Smooth muscle cell (in vitro differentiated cells): ENCODE data around the gene TMEM163. TPM values are rescaled to one million over a fixed set of nuclear protein-coding genes. Genes with fewer than 3 reads are reported as not detected.
"Not testable (repeated sequence)": the region's sequence is repeated elsewhere in the genome, so short reads cannot be mapped to it uniquely, and the experiment has no call there.

Experiments
- DNase-seq: peaks from one replicate; lab custom pipeline; 2025; ENCODE audit not compliant: unreplicated experiment; lab: John Stamatoyannopoulos, UW
- H2AFZ ChIP-seq: fragments of 200-600 bp; sonication (generic); 2 replicates; pipeline ENCODE4 v1.6.0; 2016; ENCODE audit warnings: antibody characterized with exemption, low read depth, mild to moderate bottlenecking
- H3F3A ChIP-seq: fragments of 200-600 bp; sonication (generic); 2 replicates; pipeline ENCODE4 v1.6.0; 2017; ENCODE audit warnings: antibody characterized with exemption, low read depth
- H3K27ac ChIP-seq: fragments of 200-600 bp; sonication (generic); 2 replicates; pipeline ENCODE4 v1.5.1; 2016; ENCODE audit warnings: low read depth, mild to moderate bottlenecking
- H3K27me3 ChIP-seq: fragments of 200-600 bp; sonication (generic); 2 replicates; pipeline ENCODE4 v1.6.1; 2016; ENCODE audit warnings: low read depth, mild to moderate bottlenecking
- H3K36me3 ChIP-seq: fragments of 200-600 bp; sonication (generic); 2 replicates; pipeline ENCODE4 v1.5.1; 2016; ENCODE audit warnings: low read depth
- H3K4me1 ChIP-seq: fragments of 200-600 bp; sonication (generic); 2 replicates; pipeline ENCODE4 v1.5.1; 2016; ENCODE audit warnings: low read depth
- H3K4me2 ChIP-seq: fragments of 200-600 bp; sonication (generic); 2 replicates; pipeline ENCODE4 v1.6.0; 2016; ENCODE audit warnings: mild to moderate bottlenecking
- H3K4me3 ChIP-seq: fragments of 200-600 bp; sonication (generic); 2 replicates; pipeline ENCODE4 v1.5.1; 2016; ENCODE audit warnings: mild to moderate bottlenecking
- H3K79me2 ChIP-seq: fragments of 200-600 bp; sonication (generic); 2 replicates; pipeline ENCODE4 v1.6.0; 2016; ENCODE audit warnings: low read depth, mild to moderate bottlenecking
- H3K9ac ChIP-seq: fragments of 200-600 bp; sonication (generic); 2 replicates; pipeline ENCODE4 v1.6.0; 2016; ENCODE audit warnings: low read depth
- H3K9me3 ChIP-seq: fragments of 200-600 bp; sonication (generic); replicated peaks from 2 replicates; pipeline ENCODE4 v1.5.1; 2016; ENCODE audit warnings: low read depth
- H4K20me1 ChIP-seq: fragments of 200-600 bp; sonication (generic); 2 replicates; pipeline ENCODE4 v1.6.0; 2016; ENCODE audit warnings: low read depth
- WGBS: methylation state at CpG from one replicate; pipeline ENCODE4 v1.1.7; 2016; ENCODE audit warnings: low lambda C conversion rate; 5-methylcytosine and 5-hydroxymethylcytosine counted together
- polyA plus RNA-seq: library from polyadenylated mRNA; unstranded; fragments of >200 nt; fragmentation: Nextera tagmentation; extraction: Ambion mirVana; gene quantifications from 2 replicates; pipeline ENCODE4 v1.2.1, GENCODE V29; 2016
- total RNA-seq: library from RNA; depleted of rRNA; stranded (reverse); fragments of >200 nt; gene quantifications from 2 replicates; pipeline ENCODE4 v1.2.3, GENCODE V29; 2014
- TF ChIP-seq, protein P1 (sequence below): fragments of 200-600 bp; sonication (generic); IDR thresholded peaks from 2 replicates; pipeline ENCODE4 v1.5.1; 2017; ENCODE audit warnings: borderline replicate concordance, mild to moderate bottlenecking, antibody characterized with exemption; ENCODE audit not compliant: insufficient read depth, poor library complexity, severe bottlenecking

The TMEM163 gene
- total and polyA plus RNA-seq, 2 experiments from 2014 or later = 0.31 TPM; not detected in 1

DNA sequence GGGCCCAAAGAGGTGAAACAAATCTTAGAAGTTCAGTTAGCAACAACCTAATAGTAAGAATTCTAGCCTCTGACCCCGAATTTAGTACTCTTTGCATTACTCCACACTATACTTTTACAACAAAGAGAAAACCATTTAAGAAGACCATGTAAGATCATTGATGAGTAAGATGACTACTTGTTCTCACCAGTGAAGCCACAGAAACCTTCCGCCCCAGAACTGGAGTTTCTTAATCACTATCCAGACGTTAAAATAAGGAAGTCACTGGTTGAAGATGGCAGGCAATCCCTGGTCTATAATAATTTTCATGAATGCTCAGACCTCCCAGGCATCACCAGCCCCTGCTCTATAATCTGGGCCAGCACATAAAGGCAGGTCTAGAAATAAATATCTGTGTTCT lies 95.0 kb downstream of the TMEM163 start:
- Histone ChIP-seq H3K9me3 (no peaks in the 10 kb centered on the region), H3F3A (no peaks in the 10 kb centered on the region), H3K27ac (no peak overlapping the region), H4K20me1 (no peaks in the 10 kb centered on the region), H3K27me3 (no peaks in the 10 kb centered on the region), H3K4me1 (no peaks in the 10 kb centered on the region), H3K9ac (no peak overlapping the region), H3K4me2 (no peak overlapping the region), H3K36me3 (no peaks in the 10 kb centered on the region), H3K4me3 (no peak overlapping the region), H3K79me2 (no peaks in the 10 kb centered on the region), H2AFZ (no peak overlapping the region)
- DNase-seq = no peak
- TF ChIP-seq, protein P1, sequence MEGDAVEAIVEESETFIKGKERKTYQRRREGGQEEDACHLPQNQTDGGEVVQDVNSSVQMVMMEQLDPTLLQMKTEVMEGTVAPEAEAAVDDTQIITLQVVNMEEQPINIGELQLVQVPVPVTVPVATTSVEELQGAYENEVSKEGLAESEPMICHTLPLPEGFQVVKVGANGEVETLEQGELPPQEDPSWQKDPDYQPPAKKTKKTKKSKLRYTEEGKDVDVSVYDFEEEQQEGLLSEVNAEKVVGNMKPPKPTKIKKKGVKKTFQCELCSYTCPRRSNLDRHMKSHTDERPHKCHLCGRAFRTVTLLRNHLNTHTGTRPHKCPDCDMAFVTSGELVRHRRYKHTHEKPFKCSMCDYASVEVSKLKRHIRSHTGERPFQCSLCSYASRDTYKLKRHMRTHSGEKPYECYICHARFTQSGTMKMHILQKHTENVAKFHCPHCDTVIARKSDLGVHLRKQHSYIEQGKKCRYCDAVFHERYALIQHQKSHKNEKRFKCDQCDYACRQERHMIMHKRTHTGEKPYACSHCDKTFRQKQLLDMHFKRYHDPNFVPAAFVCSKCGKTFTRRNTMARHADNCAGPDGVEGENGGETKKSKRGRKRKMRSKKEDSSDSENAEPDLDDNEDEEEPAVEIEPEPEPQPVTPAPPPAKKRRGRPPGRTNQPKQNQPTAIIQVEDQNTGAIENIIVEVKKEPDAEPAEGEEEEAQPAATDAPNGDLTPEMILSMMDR = no peak
- WGBS = 82% methylated on average over 3 of the region's 3 CpGs

GRCh38 chr2:134623046-134623445 lies 95.8 kb downstream of the TMEM163 start:
- TF ChIP-seq, protein P1 = no peak
- Histone ChIP-seq H3F3A (no peaks in the 10 kb centered on the region), H3K9me3 (no peaks in the 10 kb centered on the region), H3K4me1 (no peaks in the 10 kb centered on the region), H3K27me3 (no peaks in the 10 kb centered on the region), H3K4me3 (no peak overlapping the region), H3K9ac (no peak overlapping the region), H3K36me3 (no peaks in the 10 kb centered on the region), H3K27ac (no peak overlapping the region), H3K4me2 (no peak overlapping the region), H3K79me2 (no peaks in the 10 kb centered on the region), H2AFZ (no peak overlapping the region), H4K20me1 (no peaks in the 10 kb centered on the region)
- no peak for DNase-seq
- 87% methylated on average over 3 of the region's 3 CpGs for WGBS

DNA sequence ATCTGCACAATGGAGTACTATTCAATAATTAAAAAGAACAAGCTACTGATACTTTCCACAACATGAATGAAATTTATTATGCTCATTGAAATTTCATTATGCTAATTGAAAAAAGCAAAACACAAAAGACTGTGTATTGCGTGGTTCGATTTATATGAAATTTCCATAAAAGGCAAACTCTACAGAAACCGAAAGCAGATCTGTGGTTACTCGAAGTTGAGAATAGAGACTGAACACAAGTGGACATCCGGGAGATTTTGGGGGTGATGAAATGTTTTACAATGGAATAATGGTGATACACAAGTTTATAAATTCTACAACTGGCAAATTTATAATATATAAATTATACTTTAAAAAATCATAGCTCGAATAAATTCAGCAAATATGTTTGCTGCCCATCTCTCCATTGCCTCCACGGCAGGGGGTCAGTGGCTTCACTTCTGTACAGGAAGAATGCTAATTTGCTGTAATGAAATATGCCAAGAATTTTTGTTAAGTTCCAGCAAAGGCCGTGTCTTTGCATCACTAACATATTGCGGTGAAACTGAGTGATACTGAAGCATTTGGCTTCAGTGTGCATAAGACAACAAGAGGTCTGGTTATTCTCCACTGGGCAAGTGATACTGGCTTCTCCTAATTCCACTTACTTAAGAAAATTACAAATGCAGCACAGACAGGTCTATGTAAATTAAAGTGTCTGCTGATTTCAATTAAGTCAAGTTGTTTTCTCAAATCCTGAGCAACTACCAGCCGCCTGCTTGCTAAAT lies 96.7 kb downstream of the TMEM163 start:
- H3K79me2 ChIP-seq = no peaks in the 10 kb centered on the region
- no peak for DNase-seq
- no peak overlapping the region for H3K27ac ChIP-seq
- H3K9ac ChIP-seq = no peak overlapping the region
- no peaks in the 10 kb centered on the region for H3K4me1 ChIP-seq
- H3K27me3 ChIP-seq = no peaks in the 10 kb centered on the region
- H2AFZ ChIP-seq = no peak overlapping the region
- H4K20me1 ChIP-seq = no peaks in the 10 kb centered on the region
- H3K4me3 ChIP-seq = no peak overlapping the region
- no peak overlapping the region for H3K4me2 ChIP-seq
- no peaks in the 10 kb centered on the region for H3K36me3 ChIP-seq
- H3F3A ChIP-seq = no peaks in the 10 kb centered on the region
- TF ChIP-seq, protein P1 = no peak
- WGBS = 86% methylated on average over 10 of the region's 10 CpGs
- no peaks in the 10 kb centered on the region for H3K9me3 ChIP-seq

GRCh38 chr2:134619250-134619649 lies 99.5 kb downstream of the TMEM163 start:
- no peaks in the 10 kb centered on the region for H3K79me2 ChIP-seq
- H4K20me1 ChIP-seq = no peaks in the 10 kb centered on the region
- WGBS = 85% methylated on average over 4 of the region's 4 CpGs
- H3K4me2 ChIP-seq = no peak overlapping the region
- H3K27ac ChIP-seq = no peak overlapping the region
- H3F3A ChIP-seq = no peaks in the 10 kb centered on the region
- no peaks in the 10 kb centered on the region for H3K27me3 ChIP-seq
- no peaks in the 10 kb centered on the region for H3K9me3 ChIP-seq
- no peak for DNase-seq
- H3K36me3 ChIP-seq = no peaks in the 10 kb centered on the region
- no peak overlapping the region for H2AFZ ChIP-seq
- TF ChIP-seq, protein P1 = no peak
- H3K9ac ChIP-seq = no peak overlapping the region
- no peak overlapping the region for H3K4me3 ChIP-seq
- H3K4me1 ChIP-seq = no peaks in the 10 kb centered on the region

DNA sequence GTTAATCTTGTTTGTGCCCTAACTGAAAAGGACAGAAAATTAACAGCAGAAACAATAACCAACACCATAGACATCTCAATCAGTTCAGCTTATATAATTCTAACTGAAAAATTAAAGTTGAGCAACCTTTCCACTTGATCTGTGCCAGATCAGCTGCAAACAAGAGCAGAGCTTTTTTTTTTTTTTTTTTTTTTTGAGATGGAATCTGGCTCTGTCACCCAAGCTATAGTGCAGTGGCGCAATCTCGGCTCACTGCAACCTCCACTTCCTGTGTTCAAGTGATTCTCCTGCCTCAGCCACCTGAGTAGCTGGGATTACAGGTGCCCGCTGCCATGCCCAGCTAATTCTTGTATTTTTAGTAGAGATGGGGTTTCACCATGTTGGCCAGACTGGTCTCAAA lies 103.3 kb downstream of the TMEM163 start:
- H3K79me2 ChIP-seq, H3K27me3 ChIP-seq, H3F3A ChIP-seq, H3K36me3 ChIP-seq, H2AFZ ChIP-seq, H3K9me3 ChIP-seq, H3K4me1 ChIP-seq, H3K9ac ChIP-seq, H4K20me1 ChIP-seq, DNase-seq, H3K4me2 ChIP-seq, H3K27ac ChIP-seq, H3K4me3 ChIP-seq: not testable (repeated sequence)
- WGBS = 91% methylated on average over 3 of the region's 3 CpGs
